Measurements from ENCODE around the gene MYRIP.

The MYRIP gene

DNA sequence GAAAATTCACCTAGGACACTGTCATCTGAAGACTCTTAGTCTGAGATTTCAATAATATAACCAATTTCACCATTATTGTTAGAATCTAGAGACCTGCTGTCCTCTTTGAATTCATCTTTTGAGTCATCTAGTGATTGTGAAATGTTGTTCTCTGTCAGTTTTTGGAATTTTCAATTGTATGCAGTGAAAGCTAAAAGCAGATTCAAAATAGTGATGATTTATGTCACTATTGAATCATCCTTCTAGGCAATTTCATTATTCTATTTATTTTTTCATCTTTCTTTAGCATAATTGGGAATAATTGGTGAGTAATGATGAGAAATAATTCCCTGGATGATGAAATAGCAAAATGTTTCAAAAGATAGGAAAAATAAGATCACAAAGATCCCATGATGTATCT, 398.4 kb downstream of the MYRIP start:
- no peaks in the 10 kb centered on the region for H3K36me3 ChIP-seq (ENCODE audit: insufficient read depth, low read depth, low read length)
- no peak overlapping the region for H3K27ac ChIP-seq (ENCODE audit: low read length)
- no peaks in the 10 kb centered on the region for H3K9me3 ChIP-seq (ENCODE audit: insufficient read depth, low read depth, low read length)
- no peaks in the 10 kb centered on the region for H3K4me1 ChIP-seq (ENCODE audit: insufficient read depth, low read length)
- no peak overlapping the region for H3K4me3 ChIP-seq (ENCODE audit: low read length)
- H3K9ac ChIP-seq (ENCODE audit: low read depth, low read length): no peak overlapping the region
- no peaks in the 10 kb centered on the region for H3K27me3 ChIP-seq (ENCODE audit: insufficient read depth, low read length)

DNA sequence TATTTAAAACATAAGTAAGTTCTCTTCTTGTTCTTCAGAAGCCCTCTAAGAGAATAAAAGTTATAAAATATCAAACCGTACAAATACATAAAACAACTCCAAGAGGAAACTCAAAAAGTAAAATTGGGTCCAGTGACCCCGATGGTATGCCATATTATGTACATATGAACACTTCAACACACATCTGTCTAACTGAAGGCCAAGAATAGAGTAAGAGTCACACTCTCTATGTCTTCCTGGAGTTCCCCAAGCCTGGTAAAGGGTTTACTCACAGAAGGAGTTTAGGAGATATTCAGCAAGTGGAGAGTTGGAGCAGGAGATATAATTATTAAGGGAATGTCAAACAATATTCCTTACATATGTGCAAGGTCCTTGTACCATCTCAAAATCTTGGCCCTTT, 398.8 kb downstream of the MYRIP start:
- Histone ChIP-seq H3K27ac (ENCODE audit: low read length) (no peak overlapping the region), H3K36me3 (ENCODE audit: insufficient read depth, low read depth, low read length) (no peaks in the 10 kb centered on the region), H3K27me3 (ENCODE audit: insufficient read depth, low read length) (no peaks in the 10 kb centered on the region), H3K4me3 (ENCODE audit: low read length) (no peak overlapping the region), H3K9ac (ENCODE audit: low read depth, low read length) (no peak overlapping the region), H3K4me1 (ENCODE audit: insufficient read depth, low read length) (no peaks in the 10 kb centered on the region), H3K9me3 (ENCODE audit: insufficient read depth, low read depth, low read length) (no peaks in the 10 kb centered on the region)

DNA sequence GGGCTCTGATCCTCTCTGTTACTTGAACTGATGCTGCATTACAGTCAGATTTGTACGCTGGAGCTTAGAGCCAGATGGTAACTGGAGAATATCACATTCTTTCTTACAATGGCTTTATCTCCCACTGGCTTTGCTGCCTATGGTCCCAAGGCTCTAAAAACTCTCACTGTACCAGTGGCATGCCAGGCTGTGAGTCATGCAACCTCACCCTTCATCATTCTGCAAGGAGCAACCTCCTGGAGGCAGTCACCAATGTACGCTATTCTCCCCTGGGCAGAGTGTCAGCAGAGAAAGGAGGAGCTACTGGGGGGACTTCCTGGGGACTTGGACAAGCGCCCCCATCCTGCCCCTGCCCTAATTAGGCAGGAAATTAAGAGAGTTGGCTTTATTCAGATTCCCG, 402.2 kb downstream of the MYRIP start:
- Histone ChIP-seq H3K36me3 (ENCODE audit: insufficient read depth, low read depth, low read length) (no peaks in the 10 kb centered on the region), H3K4me1 (ENCODE audit: insufficient read depth, low read length) (no peaks in the 10 kb centered on the region), H3K4me3 (ENCODE audit: low read length) (no peak overlapping the region), H3K9ac (ENCODE audit: low read depth, low read length) (no peak overlapping the region), H3K27me3 (ENCODE audit: insufficient read depth, low read length) (no peaks in the 10 kb centered on the region), H3K9me3 (ENCODE audit: insufficient read depth, low read depth, low read length) (no peaks in the 10 kb centered on the region), H3K27ac (ENCODE audit: low read length) (no peak overlapping the region)

DNA sequence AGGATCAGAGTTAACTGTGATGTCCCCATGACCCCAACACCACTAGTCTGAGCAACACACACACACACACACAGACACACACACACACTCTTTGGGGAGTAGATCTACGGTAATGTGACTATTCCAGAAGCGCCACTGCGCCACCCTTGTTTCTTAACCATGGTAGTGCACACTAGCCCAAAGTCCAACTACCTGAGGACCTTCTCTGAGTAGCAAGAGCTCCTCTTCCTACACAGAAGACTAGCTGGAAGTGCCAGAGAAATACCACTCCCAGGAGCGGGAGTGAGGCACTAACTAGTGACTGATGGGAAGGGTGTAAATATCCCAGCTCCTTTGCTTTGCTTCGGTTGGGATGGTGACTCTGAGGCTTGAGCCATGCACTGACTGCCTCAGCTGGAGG, 404.1 kb downstream of the MYRIP start:
- Histone ChIP-seq H3K9ac (ENCODE audit: low read depth, low read length) (no peak overlapping the region), H3K4me3 (ENCODE audit: low read length) (no peak overlapping the region), H3K27me3 (ENCODE audit: insufficient read depth, low read length) (no peaks in the 10 kb centered on the region), H3K9me3 (ENCODE audit: insufficient read depth, low read depth, low read length) (no peaks in the 10 kb centered on the region), H3K4me1 (ENCODE audit: insufficient read depth, low read length) (no peaks in the 10 kb centered on the region), H3K27ac (ENCODE audit: low read length) (no peak overlapping the region), H3K36me3 (ENCODE audit: insufficient read depth, low read depth, low read length) (no peaks in the 10 kb centered on the region)

DNA sequence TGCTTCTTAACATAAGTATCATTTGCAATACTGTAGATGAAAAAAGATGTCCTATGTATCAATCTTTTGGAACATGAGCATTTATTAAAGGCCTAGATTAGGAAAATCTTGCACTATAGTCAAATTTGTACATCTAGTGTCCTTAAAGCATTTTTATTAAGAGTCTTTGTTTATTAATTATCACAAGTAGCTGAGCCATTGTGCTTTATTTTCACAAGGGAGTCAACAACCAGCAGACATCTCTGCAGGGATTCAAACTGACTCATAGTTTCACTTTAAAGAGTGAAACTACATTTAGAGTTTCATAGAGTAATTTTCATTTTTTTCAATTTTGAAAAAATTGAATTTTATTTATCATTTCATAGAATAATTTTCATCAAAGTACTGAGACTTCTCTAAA, 405.6 kb downstream of the MYRIP start:
- Histone ChIP-seq H3K9ac (ENCODE audit: low read depth, low read length) (no peak overlapping the region), H3K27ac (ENCODE audit: low read length) (no peak overlapping the region), H3K36me3 (ENCODE audit: insufficient read depth, low read depth, low read length) (no peaks in the 10 kb centered on the region)

DNA sequence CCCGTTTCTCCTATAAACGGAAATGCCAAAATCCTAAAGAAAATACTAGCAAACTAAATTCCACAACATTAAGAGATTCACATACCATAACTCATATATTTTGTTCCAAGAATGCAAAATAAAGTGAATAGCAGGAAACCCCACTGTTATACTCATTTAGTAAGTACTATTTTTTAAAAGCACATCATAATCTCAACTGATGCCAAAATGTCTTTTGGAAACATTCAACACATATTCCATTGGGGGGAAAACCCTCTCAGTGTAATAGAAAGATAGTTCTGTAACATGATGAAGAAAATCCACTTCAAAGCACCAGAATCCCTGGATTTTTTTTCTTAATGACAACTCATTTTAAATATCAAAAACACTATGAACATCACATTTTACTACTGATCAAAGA, 407.1 kb downstream of the MYRIP start:
- no peak overlapping the region for H3K4me3 ChIP-seq (ENCODE audit: low read length)
- H3K27ac ChIP-seq (ENCODE audit: low read length): no peak overlapping the region
- H3K9ac ChIP-seq (ENCODE audit: low read depth, low read length): no peak overlapping the region
- H3K27me3 ChIP-seq (ENCODE audit: insufficient read depth, low read length): no peaks in the 10 kb centered on the region
- no peaks in the 10 kb centered on the region for H3K9me3 ChIP-seq (ENCODE audit: insufficient read depth, low read depth, low read length)
- no peaks in the 10 kb centered on the region for H3K36me3 ChIP-seq (ENCODE audit: insufficient read depth, low read depth, low read length)
- no peaks in the 10 kb centered on the region for H3K4me1 ChIP-seq (ENCODE audit: insufficient read depth, low read length)

More for the DNA sequence above, 405.6 kb downstream of the MYRIP start:
- Histone ChIP-seq H3K9me3 (ENCODE audit: insufficient read depth, low read depth, low read length) (no peaks in the 10 kb centered on the region), H3K27me3 (ENCODE audit: insufficient read depth, low read length) (no peaks in the 10 kb centered on the region), H3K4me3 (ENCODE audit: low read length) (no peak overlapping the region), H3K4me1 (ENCODE audit: insufficient read depth, low read length) (no peaks in the 10 kb centered on the region)

DNA sequence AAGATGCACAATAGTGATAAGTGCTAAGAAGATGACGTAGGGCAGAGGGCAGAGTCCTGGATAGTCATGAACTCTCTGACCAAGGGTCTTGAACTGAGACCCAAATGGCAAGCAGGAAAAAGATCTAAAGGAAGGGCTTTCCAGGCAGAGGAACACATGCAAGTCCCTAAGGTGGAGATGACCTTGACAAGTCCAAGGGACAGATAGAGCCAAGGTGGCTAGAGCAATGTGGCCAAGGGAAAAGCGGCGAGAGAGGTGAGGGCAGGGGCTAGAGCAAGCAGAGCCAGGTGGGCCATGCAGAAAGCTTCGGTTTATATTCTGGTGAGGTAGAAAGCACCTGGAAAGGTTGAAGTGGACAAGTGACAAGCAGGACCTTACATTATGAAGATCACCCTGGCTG, 414.4 kb downstream of the MYRIP start:
- Histone ChIP-seq H3K9ac (ENCODE audit: low read depth, low read length) (no peak overlapping the region), H3K4me3 (ENCODE audit: low read length) (no peak overlapping the region), H3K27ac (ENCODE audit: low read length) (no peak overlapping the region), H3K36me3 (ENCODE audit: insufficient read depth, low read depth, low read length) (no peaks in the 10 kb centered on the region), H3K4me1 (ENCODE audit: insufficient read depth, low read length) (no peaks in the 10 kb centered on the region), H3K27me3 (ENCODE audit: insufficient read depth, low read length) (no peaks in the 10 kb centered on the region), H3K9me3 (ENCODE audit: insufficient read depth, low read depth, low read length) (no peaks in the 10 kb centered on the region)

DNA sequence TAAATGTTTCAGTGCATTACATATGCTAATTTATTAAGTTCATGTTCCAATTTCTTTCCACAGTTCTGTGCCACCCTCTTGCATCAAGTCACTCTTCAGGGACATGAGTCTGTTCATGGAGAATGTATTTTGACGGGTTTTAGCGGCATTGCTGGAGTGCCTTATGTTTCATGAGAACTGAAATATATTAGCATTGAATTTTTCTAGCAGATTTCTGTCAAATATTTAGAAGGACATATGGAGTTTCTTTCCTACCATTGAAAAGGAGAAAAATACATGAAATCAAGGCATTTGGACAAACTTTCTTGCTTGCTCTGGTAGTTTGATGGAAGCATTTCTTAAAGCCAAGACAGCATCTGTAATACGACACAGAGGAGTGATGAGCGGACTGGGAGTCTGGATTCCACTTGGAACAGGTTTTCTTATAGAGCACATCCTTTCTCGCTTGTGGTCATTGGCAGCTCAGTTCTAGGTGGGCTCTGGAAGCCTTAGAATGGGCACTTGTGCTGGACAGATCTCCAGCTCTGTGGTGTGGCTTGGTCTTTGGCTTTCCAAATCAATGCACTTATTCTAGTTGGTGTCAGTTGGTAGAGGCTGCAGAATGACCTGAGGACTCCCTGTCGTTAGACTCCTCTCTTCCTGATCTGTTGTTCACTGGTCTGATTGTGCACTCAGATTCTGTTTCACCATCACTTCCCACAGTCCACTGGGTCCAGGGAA, 415.5 kb downstream of the MYRIP start:
- no peaks in the 10 kb centered on the region for H3K36me3 ChIP-seq (ENCODE audit: insufficient read depth, low read depth, low read length)
- H3K9me3 ChIP-seq (ENCODE audit: insufficient read depth, low read depth, low read length): no peaks in the 10 kb centered on the region
- no peak overlapping the region for H3K4me3 ChIP-seq (ENCODE audit: low read length)
- no peaks in the 10 kb centered on the region for H3K27me3 ChIP-seq (ENCODE audit: insufficient read depth, low read length)
- no peak overlapping the region for H3K27ac ChIP-seq (ENCODE audit: low read length)
- no peak overlapping the region for H3K9ac ChIP-seq (ENCODE audit: low read depth, low read length)
- H3K4me1 ChIP-seq (ENCODE audit: insufficient read depth, low read length): no peaks in the 10 kb centered on the region

DNA sequence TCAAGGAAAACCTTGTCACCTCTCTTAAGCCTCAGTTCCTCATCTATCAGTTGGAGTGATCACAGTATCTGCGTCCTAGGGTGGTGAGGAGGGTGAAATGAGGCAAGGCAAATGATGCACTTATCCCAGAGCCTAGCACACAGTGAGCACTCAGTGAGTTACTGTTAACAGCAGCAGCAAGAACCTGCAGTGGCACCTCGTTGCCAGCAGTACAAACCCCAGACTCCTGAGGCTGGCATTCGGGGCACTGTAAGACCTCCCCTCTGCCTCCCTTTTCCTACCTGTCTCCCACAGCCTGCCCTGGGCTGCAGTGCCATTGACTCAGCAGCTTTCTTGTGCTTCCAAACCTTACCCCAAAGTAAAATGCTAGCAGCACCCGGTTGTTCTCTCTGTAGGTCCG, 417.2 kb downstream of the MYRIP start:
- Histone ChIP-seq H3K27ac (ENCODE audit: low read length) (no peak overlapping the region), H3K4me3 (ENCODE audit: low read length) (no peak overlapping the region), H3K27me3 (ENCODE audit: insufficient read depth, low read length) (no peaks in the 10 kb centered on the region), H3K9ac (ENCODE audit: low read depth, low read length) (no peak overlapping the region), H3K4me1 (ENCODE audit: insufficient read depth, low read length) (no peaks in the 10 kb centered on the region), H3K9me3 (ENCODE audit: insufficient read depth, low read depth, low read length) (no peaks in the 10 kb centered on the region), H3K36me3 (ENCODE audit: insufficient read depth, low read depth, low read length) (no peaks in the 10 kb centered on the region)

DNA sequence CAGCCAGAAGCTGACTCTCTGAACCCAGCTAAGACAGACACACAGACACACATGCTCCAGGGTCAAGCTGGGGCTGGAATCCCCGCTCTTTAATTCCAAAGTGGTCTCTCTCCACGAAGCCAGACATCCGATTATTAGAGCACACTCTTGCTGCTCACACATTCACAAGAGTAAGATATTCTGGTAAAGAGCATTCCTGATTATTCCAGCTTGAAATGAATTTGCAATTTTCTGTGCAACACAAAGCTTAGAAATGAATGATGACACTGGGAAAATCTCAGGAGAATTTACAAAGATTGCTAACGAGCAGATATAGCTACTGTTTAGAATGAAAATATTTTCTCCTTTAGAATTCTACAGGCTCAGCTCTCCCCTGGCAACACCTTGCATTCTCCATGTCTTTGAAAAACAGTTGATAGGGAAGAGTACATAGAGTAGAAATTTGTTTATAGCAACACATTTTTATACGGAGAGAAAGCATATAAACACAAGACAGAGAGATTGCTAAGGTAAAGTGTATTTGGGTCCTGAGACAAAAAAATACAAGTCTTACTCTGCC, 419.5 kb downstream of the MYRIP start:
- Histone ChIP-seq H3K4me3 (ENCODE audit: low read length) (no peak overlapping the region), H3K36me3 (ENCODE audit: insufficient read depth, low read depth, low read length) (no peaks in the 10 kb centered on the region), H3K27me3 (ENCODE audit: insufficient read depth, low read length) (no peaks in the 10 kb centered on the region), H3K4me1 (ENCODE audit: insufficient read depth, low read length) (no peaks in the 10 kb centered on the region), H3K27ac (ENCODE audit: low read length) (no peak overlapping the region), H3K9me3 (ENCODE audit: insufficient read depth, low read depth, low read length) (no peaks in the 10 kb centered on the region), H3K9ac (ENCODE audit: low read depth, low read length) (no peak overlapping the region)

DNA sequence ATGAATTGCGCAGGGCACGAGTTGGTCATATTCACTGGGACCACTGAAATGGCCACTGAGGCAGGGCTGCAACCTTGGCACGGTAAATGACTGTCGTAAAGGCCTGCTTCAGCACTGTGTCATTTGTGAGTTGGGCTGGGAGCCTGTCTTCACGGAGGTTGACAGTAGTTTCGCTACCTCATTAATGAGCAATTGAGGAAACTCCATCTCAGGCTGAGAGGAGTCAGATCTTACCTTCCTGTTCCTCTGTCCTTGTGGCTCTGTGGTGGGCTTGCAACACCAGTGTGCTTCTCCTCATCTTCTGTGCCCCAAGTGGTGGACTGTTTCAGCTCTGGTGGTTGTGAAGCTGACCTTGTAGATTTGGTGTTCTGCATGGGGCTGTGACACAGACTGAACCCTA, 420.0 kb downstream of the MYRIP start:
- no peak overlapping the region for H3K27ac ChIP-seq (ENCODE audit: low read length)
- no peaks in the 10 kb centered on the region for H3K9me3 ChIP-seq (ENCODE audit: insufficient read depth, low read depth, low read length)
- no peaks in the 10 kb centered on the region for H3K36me3 ChIP-seq (ENCODE audit: insufficient read depth, low read depth, low read length)
- no peak overlapping the region for H3K4me3 ChIP-seq (ENCODE audit: low read length)
- no peaks in the 10 kb centered on the region for H3K4me1 ChIP-seq (ENCODE audit: insufficient read depth, low read length)
- no peak overlapping the region for H3K9ac ChIP-seq (ENCODE audit: low read depth, low read length)
- H3K27me3 ChIP-seq (ENCODE audit: insufficient read depth, low read length): no peaks in the 10 kb centered on the region

DNA sequence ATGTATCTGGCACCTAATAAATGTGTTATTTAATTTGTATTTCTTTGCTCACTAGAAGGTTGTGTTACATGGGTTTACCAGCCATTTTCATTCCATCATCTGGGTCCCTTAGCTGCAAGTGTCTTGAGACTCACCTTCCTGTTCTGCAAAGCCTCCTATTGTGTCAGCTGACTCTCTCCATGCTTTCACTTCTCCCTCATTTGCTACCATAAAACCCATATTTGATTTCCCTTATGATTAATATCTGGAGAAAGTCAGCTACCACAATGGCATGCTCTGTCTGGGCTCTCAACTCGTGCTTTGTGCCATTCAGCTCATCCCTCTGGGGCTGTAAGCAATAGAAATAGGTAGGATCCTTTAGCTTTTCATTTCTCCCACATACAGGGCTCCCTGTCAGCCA, 420.6 kb downstream of the MYRIP start:
- Histone ChIP-seq H3K36me3 (ENCODE audit: insufficient read depth, low read depth, low read length) (no peaks in the 10 kb centered on the region), H3K27ac (ENCODE audit: low read length) (no peak overlapping the region), H3K4me1 (ENCODE audit: insufficient read depth, low read length) (no peaks in the 10 kb centered on the region), H3K9me3 (ENCODE audit: insufficient read depth, low read depth, low read length) (no peaks in the 10 kb centered on the region), H3K9ac (ENCODE audit: low read depth, low read length) (no peak overlapping the region), H3K4me3 (ENCODE audit: low read length) (no peak overlapping the region), H3K27me3 (ENCODE audit: insufficient read depth, low read length) (no peaks in the 10 kb centered on the region)

Data from iPS-20b (cell line).